GM21423 (cell line): ENCODE data around the gene IL17RD.
A peak's percentile ranks its signal among the peaks of the same experiment; 100 is the strongest.

Experiments used
- ATAC-seq: cut with Tn5 transposase; IDR thresholded peaks from one replicate; pipeline ENCODE4 v1.9.1; 2021; ENCODE audit warnings: mild to moderate bottlenecking, moderate library complexity; ENCODE audit not compliant: unreplicated experiment

IL17RD gene

DNA sequence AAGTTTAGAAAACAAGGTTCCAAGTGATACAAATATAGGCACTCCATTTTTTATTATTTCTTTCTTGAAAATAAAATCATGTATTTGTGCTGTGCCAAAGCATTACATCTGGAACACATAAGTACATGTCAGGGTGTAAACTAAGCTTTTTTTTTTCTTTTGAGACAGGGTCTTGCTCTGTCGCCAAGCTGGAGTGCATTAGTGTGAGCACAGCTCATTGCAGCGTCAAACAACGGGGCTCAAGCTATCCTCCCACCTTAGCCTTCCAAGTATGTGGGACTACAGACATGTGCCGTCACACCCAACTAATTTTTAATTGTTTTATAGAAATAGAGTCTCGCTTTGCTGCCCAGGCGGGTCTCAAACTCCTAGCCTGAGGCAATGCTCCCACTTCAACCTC lies 95.7 kb downstream of the IL17RD start:
- no peak for ATAC-seq

DNA sequence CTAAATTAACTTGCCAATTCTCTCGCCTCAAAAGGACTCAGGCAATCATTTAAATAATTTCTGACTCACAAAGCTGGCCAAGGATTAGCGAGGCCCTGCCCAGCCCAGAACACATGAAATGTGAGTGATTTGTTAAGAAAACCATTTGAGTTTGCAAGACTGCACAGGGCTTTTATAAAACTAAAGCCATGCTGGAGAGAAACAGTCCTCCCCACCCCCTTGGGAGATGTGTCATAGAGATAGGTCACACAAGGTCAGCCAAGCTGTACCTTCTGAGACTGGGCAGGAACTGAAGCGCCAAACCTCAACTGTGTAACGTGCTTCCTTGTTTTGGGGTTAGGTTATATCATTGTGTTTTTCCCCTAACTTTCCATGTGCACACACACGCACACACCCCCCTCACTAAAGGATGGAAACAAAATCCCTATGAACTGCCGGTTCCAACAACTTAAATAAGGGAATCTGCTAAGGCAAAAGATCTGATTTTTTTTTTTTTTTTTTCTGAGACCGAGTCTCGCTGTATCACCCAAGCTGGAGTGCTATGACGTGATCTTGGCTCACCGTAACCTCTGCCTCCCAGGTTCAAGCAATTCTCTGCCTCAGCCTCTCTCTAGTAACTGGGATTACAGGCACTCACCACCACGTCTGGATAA lies 96.6 kb downstream of the IL17RD start:
- peak; percentile 99 for ATAC-seq

GRCh38 chr3:57066471-57066870 lies 98.7 kb downstream of the IL17RD start:
- no peak for ATAC-seq

GRCh38 chr3:57065588-57065987 lies 99.6 kb downstream of the IL17RD start:
- no peak for ATAC-seq

DNA sequence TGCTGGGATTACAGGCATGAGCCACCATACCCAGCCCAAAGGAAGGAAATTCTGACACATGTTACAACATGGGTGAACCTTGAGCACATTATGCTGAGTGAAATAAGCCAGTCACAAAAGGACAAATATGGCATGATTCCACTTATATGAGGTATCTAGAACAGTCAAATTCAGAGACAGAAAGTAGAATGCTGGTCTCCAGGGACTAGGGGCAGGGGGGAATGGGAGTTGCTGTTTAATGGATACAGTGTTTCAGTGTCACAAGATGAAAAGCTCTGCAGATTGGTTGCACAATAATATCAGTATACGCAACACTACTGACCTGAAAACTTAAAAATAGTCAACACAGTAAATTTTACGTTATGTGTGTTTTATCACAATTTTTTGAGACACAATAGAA lies 100.6 kb downstream of the IL17RD start:
- no peak for ATAC-seq

- no peak for ATAC-seq
Measured at GRCh38 chr3:57064001-57064400, 101.2 kb downstream of the IL17RD start.

DNA sequence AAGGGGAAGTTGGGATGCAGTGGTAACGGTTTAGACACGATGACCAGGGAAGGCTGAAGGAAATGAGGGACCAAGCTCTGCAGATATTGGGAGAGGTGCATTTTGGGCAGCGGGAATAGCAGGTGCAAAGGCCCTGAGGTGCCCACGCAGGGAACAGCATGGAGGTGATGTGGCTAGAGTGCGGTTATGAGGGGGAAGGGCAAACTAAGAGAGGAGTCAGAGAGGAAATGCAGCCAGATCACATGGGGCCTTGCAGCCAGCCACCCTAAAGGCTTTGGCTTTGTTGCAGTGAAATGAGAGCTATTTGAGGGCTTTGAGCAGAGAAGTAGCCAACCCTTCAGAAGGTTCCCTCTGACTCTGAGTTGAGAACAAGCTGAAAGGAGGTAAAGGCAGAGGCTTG lies 102.1 kb downstream of the IL17RD start:
- no peak for ATAC-seq

DNA sequence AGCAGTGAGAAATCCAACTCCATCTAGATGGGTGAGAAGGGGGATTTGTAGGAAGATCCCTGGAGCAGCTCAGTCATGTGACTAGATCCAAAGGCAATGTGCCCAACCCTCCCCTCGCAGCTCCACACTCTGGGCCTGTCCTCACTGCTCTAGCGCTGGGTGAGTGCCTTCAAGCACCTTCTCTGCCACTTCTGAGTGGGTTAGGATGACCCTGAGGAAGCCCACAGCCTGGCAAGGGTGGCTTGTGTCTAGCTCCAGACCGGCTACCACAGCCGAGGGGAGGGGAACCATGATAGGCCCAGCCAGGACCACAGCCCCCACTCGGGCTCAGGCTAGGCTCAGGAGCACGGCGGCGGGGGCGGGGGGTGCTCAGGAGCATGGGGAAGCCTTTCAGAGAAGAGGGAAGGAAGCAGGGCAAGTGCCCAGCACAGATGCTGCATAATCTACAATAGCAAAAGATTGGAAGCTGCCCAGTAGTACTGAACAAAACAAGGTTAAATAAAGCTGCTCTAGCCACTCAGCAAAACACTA lies 103.0 kb downstream of the IL17RD start:
- ATAC-seq, result no peak

GRCh38 chr3:57061556-57061955 lies 103.6 kb downstream of the IL17RD start:
- ATAC-seq, result no peak

DNA sequence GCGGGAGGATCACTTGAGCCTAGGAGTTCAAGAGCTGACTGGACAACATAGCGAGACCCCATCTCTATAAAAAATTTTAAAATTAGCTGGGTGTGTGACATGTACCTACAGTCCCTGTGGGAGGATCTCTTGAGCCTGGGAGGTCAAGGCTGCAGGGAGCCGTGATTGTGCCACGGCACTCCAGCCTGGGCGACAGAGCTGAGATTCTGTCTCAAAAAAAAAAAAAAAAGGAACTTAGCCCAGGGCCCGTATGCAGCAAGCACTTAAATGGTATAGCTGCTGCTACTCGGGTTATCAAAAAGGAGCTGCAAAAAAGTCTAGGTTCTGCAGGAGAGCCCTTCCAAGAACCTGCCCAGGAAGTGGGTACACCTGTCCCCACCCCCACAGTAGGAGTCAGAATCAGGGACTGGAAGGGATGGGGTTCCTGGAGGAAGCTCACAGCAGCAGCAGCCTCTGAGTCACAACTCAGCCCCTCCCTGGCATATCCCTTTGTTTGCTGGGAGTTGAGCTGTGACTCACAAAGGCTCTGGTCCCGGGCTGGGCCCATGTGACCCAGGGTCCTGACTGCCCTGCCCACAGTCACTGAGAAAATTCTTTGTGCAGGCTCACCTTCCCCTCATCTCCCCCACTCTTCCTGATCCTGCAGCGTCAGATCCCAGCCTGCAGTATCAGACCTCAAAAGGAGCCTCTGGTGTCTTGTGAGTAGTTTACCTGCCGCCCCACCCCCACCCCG lies 104.9 kb downstream of the IL17RD start, which contains the start of gene SPATA12:
SPATA12 (plus strand) TSS at position 576 of the 733 bp plus-strand sequence. CDS start 13,031 bp downstream, outside the sequence.
- no peak for ATAC-seq

GRCh38 chr3:57059411-57059810 lies 105.7 kb downstream of the IL17RD start:
- ATAC-seq, result no peak

- ATAC-seq, result no peak
Measured at GRCh38 chr3:57057351-57057750, 107.8 kb downstream of the IL17RD start.

DNA sequence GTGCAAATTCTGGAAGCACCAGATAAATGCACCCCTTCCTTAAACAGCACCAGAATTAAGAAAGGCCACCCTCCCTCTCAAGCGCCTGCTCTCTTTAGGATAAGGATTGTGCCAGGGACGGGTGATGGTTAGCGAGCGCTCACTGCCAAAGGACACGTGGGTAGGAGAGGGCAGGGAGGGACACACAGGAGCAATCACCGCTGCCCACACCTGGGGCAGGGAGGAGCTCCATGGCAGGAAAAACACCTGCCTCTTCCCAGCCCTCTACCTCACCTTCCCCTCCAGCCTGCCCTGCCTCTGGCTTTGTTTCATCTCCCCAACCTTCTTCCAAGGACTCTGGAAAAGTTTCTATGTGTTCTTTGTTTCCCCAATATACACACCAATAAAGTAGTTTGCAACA lies 112.0 kb downstream of the IL17RD start:
- no peak for ATAC-seq

GRCh38 chr3:57052662-57053061 lies 112.5 kb downstream of the IL17RD start:
- ATAC-seq, result no peak

DNA sequence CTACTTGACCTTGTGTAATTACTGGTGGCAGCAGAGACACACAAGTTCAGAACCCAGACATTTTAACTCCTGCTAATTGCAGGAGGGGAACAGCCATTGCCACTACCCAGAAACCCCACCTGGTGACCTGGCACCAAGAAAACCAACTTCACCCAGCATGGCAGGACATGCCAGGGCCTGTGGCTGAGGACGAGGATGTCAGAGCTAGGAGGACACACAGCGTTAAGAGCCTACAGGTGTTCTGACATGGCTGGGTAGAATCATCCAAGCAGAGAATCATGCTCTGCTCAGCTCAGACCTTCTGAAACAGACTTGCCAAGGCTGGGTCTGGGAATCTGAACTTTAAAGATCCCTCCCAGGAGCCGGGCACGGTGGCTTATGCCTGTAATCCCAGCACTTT lies 116.4 kb downstream of the IL17RD start:
- no peak for ATAC-seq

- no peak for ATAC-seq
Measured at GRCh38 chr3:57048052-57048671, 117.0 kb downstream of the IL17RD start.

GRCh38 chr3:57046101-57046765 lies 118.9 kb downstream of the IL17RD start:
- no peak for ATAC-seq

DNA sequence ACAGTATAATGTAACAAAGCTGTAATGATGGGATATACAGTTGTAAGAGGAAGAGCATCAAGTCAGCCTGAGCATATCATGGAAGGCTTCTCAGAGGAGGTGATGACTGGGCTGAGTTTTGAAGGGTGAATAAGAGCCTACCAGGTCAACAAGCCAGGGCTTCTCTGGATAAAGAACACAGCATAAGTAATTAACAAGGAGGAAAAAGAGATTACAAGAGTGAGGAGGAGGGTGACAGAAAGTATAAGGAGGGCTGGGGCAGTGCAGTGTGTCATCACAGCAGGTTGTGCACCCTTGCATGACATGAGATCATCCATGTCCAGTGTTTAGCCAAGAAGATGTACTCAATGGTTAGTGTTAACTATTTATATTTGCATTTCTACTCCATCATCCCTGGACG lies 121.6 kb downstream of the IL17RD start:
- no peak for ATAC-seq

- no peak for ATAC-seq
Measured at GRCh38 chr3:57041674-57042073, 123.5 kb downstream of the IL17RD start.
